GM03348 (cell line): ENCODE measurements around the gene TIMM13.

Experiments used
- DNase-seq: peaks from one replicate; pipeline ENCODE4 v3.0.0; 2012; ENCODE audit warnings: low spot score

TIMM13 gene

GRCh38 chr19:2382530-2383222, 44.7 kb downstream of the TIMM13 start:
- no peak for DNase-seq

- DNase-seq, result no peak
Measured at GRCh38 chr19:2381148-2381820, 46.1 kb downstream of the TIMM13 start.

- DNase-seq, result no peak
Measured at GRCh38 chr19:2380567-2380966, 46.8 kb downstream of the TIMM13 start.

- no peak for DNase-seq
Measured at GRCh38 chr19:2376784-2377519, 50.4 kb downstream of the TIMM13 start.
